Measurements from ENCODE around the gene HDAC8. TPM values are rescaled to one million over a fixed set of nuclear protein-coding genes. Genes with fewer than 3 reads are reported as not detected.
"Not testable (repeated sequence)": the region's sequence is repeated elsewhere in the genome, so short reads cannot be mapped to it uniquely, and the experiment has no call there.

The HDAC8 gene
- total RNA-seq, 6 experiments from 2014 or later = 12.6 to 19.4 (median 17.0) TPM

GRCh38 chrX:72566448-72566847, 6.2 kb downstream of the HDAC8 start:
- TF ChIP-seq POLR2A (IDR thresholded peaks at IDR 0.05) = no peak
- TF ChIP-seq CTCF (IDR thresholded peaks at IDR 0.05) = no peak
- 63% methylated on average over 2 of the region's 2 CpGs for WGBS (ENCODE audit: insufficient coverage, low coverage, low lambda C conversion rate, missing lambda C conversion rate)
- H3K4me3 ChIP-seq = no peak overlapping the region
- H3K27me3 ChIP-seq = no peaks in the 10 kb centered on the region
- no peak overlapping the region for H3K27ac ChIP-seq
- H3K9me3 ChIP-seq = no peaks in the 10 kb centered on the region
- ATAC-seq = peak; percentile 34 to 53 (median 46)
- no peak for DNase-seq
- peaks cover 0 to 3% (median 0%) of the 10 kb centered on the region in 4 donors for H3K36me3 ChIP-seq
- intact Hi-C loops (cut with DNase I) = no loop called here
- H3K4me1 ChIP-seq = no peaks in the 10 kb centered on the region

GRCh38 chrX:72559655-72560054, 13.0 kb downstream of the HDAC8 start:
- H3K36me3 ChIP-seq; H3K27me3 ChIP-seq; H3K27ac ChIP-seq; intact Hi-C loops (cut with DNase I); H3K4me3 ChIP-seq; H3K9me3 ChIP-seq; DNase-seq; H3K4me1 ChIP-seq; ATAC-seq: not testable (repeated sequence)
- no CpG with 5 or more reads among the region's 28 CpGs for WGBS (ENCODE audit: insufficient coverage, low coverage, low lambda C conversion rate, missing lambda C conversion rate)

- ATAC-seq (no peak), DNase-seq (no peak)
- no peaks in the 10 kb centered on the region for H3K9me3 ChIP-seq
- H3K4me3 ChIP-seq = no peak overlapping the region
- no peaks in the 10 kb centered on the region for H3K4me1 ChIP-seq
- WGBS (ENCODE audit: insufficient coverage, low coverage, low lambda C conversion rate, missing lambda C conversion rate) = 68% methylated on average over 10 of the region's 16 CpGs
- intact Hi-C loops (cut with DNase I) = no loop called here
- no peaks in the 10 kb centered on the region for H3K27me3 ChIP-seq
- H3K36me3 ChIP-seq = no peaks in the 10 kb centered on the region
- no peak for TF ChIP-seq CTCF (IDR thresholded peaks at IDR 0.05)
- TF ChIP-seq POLR2A (IDR thresholded peaks at IDR 0.05) = no peak
- H3K27ac ChIP-seq = no peak overlapping the region
Observed at GRCh38 chrX:72554448-72555140, 18.0 kb downstream of the HDAC8 start.

DNA sequence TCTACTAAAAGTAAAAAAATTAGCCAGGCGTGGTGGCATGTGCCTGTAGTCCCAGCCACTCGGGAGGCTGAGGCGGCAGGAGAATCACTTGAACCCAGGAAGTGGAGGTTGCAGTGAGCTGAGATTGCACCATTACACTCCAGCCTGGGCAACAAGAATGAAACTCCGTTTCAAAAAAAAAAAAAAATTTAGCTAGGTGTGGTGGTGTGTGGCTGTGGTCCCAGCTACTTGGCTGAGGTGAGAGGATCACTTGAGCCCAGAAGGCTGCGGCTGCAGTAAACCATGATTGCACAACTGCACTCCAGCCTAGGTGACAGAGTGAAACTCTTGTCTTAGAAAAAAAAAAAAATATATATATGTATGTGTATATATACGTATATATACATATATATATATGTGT, 20.2 kb downstream of the HDAC8 start:
- H3K36me3 ChIP-seq; H3K4me1 ChIP-seq; H3K27ac ChIP-seq; H3K9me3 ChIP-seq; H3K4me3 ChIP-seq; H3K27me3 ChIP-seq; intact Hi-C loops (cut with DNase I): not testable (repeated sequence)
- DNase-seq (peak in 1 of 3 donors; percentile 53), ATAC-seq (peak in 3 of 4 donors; percentile 33 to 86 (median 59))
- WGBS (ENCODE audit: insufficient coverage, low coverage, low lambda C conversion rate, missing lambda C conversion rate) = 62% methylated on average over 6 of the region's 6 CpGs

- TF ChIP-seq CTCF (IDR thresholded peaks at IDR 0.05) (peak in 2 of 4 donors; percentile 7 to 8), POLR2A (IDR thresholded peaks at IDR 0.05) (no peak)
- H3K4me1 ChIP-seq = no peaks in the 10 kb centered on the region
- no peak overlapping the region for H3K4me3 ChIP-seq
- no peaks in the 10 kb centered on the region for H3K36me3 ChIP-seq
- DNase-seq (no peak), ATAC-seq (peak in 1 of 4 donors; percentile 50)
- intact Hi-C loops (cut with DNase I) = no loop called here
- no peaks in the 10 kb centered on the region for H3K9me3 ChIP-seq
- H3K27me3 ChIP-seq = no peaks in the 10 kb centered on the region
- no peak overlapping the region for H3K27ac ChIP-seq
Observed at GRCh38 chrX:72545990-72546389, 26.7 kb downstream of the HDAC8 start.
